A673 (cell line): ENCODE data around the gene UVRAG. TPM values are rescaled to one million over a fixed set of nuclear protein-coding genes. Genes with fewer than 3 reads are reported as not detected.
A peak's percentile ranks its signal among the peaks of the same experiment; 100 is the strongest.

Experiments used
- BruUV-seq: library from RNA; stranded (reverse); fragments of 400-500 nt; replicated peaks from 2 replicates; lab custom pipeline; 2021; lab: Mats Ljungman, UMichigan
- CTCF ChIA-PET: fragments of 300-600 bp; sonication (Branson Sonifier 250); formaldehyde crosslinking; loops from one replicate; lab custom pipeline; 2022; ENCODE audit warnings: antibody characterized with exemption; lab: Charles Lee
- POLR2A ChIA-PET: fragments of 300-600 bp; sonication (Branson Sonifier 250); formaldehyde crosslinking; loops from one replicate; lab custom pipeline; 2022; ENCODE audit warnings: antibody characterized with exemption; ENCODE audit not compliant: low non-redundant PET; lab: Charles Lee
- DNase-seq: peaks from one replicate; pipeline ENCODE4 v3.0.0-alpha.2; 2015; ENCODE audit warnings: low spot score
- H3K27ac ChIP-seq: fragments of 200-600 bp; sonication (generic); 2 replicates; pipeline ENCODE4 v1.5.1; 2016; ENCODE audit warnings: mixed run types, low read depth, mild to moderate bottlenecking, mixed read lengths, antibody characterized with exemption, low read length; ENCODE audit not compliant: poor library complexity, severe bottlenecking
- H3K27me3 ChIP-seq: fragments of 200-600 bp; sonication (generic); replicated peaks from 2 replicates; pipeline ENCODE4 v1.6.1; 2017; ENCODE audit warnings: mixed run types, low read depth, mild to moderate bottlenecking, mixed read lengths, antibody characterized with exemption, low read length; ENCODE audit not compliant: insufficient read depth, poor library complexity
- H3K36me3 ChIP-seq: fragments of 200-600 bp; sonication (generic); 2 replicates; pipeline ENCODE4 v1.6.1; 2016; ENCODE audit warnings: mixed run types, mild to moderate bottlenecking, mixed read lengths, antibody characterized with exemption, low read length; ENCODE audit not compliant: insufficient read depth, poor library complexity, severe bottlenecking
- H3K4me1 ChIP-seq: fragments of 200-600 bp; sonication (generic); 2 replicates; pipeline ENCODE4 v1.6.1; 2017; ENCODE audit warnings: mixed run types, mild to moderate bottlenecking, mixed read lengths, antibody characterized with exemption, low read length; ENCODE audit not compliant: insufficient read depth, poor library complexity, severe bottlenecking
- H3K4me3 ChIP-seq: fragments of 200-600 bp; sonication (generic); 2 replicates; pipeline ENCODE4 v1.5.1; 2016; ENCODE audit warnings: low read depth, mixed run types, mild to moderate bottlenecking, mixed read lengths, low read length; ENCODE audit not compliant: poor library complexity, severe bottlenecking
- H3K9me3 ChIP-seq: fragments of 200-600 bp; sonication (generic); 2 replicates; pipeline ENCODE4 v1.6.1; 2016; ENCODE audit warnings: mixed run types, low read depth, mild to moderate bottlenecking, mixed read lengths, antibody characterized with exemption, low read length; ENCODE audit not compliant: poor library complexity, severe bottlenecking
- CTCF ChIP-seq: fragments of 300-800, 200-600 bp; sonication (generic); conservative IDR thresholded peaks from 2 replicates; pipeline ENCODE4 v1.5.1; 2017; ENCODE audit warnings: low read depth, mild to moderate bottlenecking, antibody characterized with exemption, low read length, moderate library complexity, mixed read lengths
- EZH2 ChIP-seq: fragments of 200-600 bp; sonication (generic); IDR thresholded peaks from 2 replicates; pipeline ENCODE4 v1.6.1; 2017; ENCODE audit warnings: borderline replicate concordance, low read depth, mild to moderate bottlenecking, mixed read lengths, antibody characterized with exemption, low read length; ENCODE audit not compliant: poor library complexity, severe bottlenecking
- intact Hi-C: fragments of 100-400 bp; cut with micrococcal nuclease; formaldehyde crosslinking; loops from one replicate; pipeline ENCODE4 v1.10.0; 2022; ENCODE audit not compliant: unreplicated experiment
- total RNA-seq: library from RNA; stranded (reverse); gene quantifications from 2 replicates; pipeline ENCODE4 v1.2.3, GENCODE V29; 2021

The UVRAG gene
- total RNA-seq, 1 experiment from 2014 or later = 21.1 TPM

- Histone ChIP-seq H3K9me3 (no peaks in the 10 kb centered on the region), H3K4me3 (no peak overlapping the region), H3K27me3 (no peaks in the 10 kb centered on the region), H3K27ac (no peak overlapping the region), H3K4me1 (no peaks in the 10 kb centered on the region), H3K36me3 (no peaks in the 10 kb centered on the region)
- CTCF ChIA-PET = interaction anchor here (2.0 to 2.4 kb wide), 2 partner anchors 255 to 310 kb away, joined by 7 to 33 read pairs; partner anchors contain the start of gene WNT11
- intact Hi-C loops = loop anchor here (1.0 to 10.0 kb wide), 4 partner anchors 255 to 788 kb away; partner anchors contain the start of gene WNT11
- no TSS peak for BruUV-seq
- DNase-seq = peak; percentile 75
- TF ChIP-seq CTCF (peak; percentile 81), EZH2 (no peak)
- POLR2A ChIA-PET = no interaction called here
Measured at GRCh38 chr11:75896843-75897419, 81.9 kb downstream of the UVRAG start.

GRCh38 chr11:75898871-75899270, 83.9 kb downstream of the UVRAG start:
- no peak overlapping the region for H3K27ac ChIP-seq
- BruUV-seq = no TSS peak
- H3K27me3 ChIP-seq = no peaks in the 10 kb centered on the region
- TF ChIP-seq EZH2 (no peak), CTCF (no peak)
- ChIA-PET CTCF (interaction anchor here (1.3 kb wide), 1 partner anchor 253 kb away, joined by 4 read pairs; no protein-coding TSS in a partner anchor), POLR2A (interaction anchor here (0.6 kb wide), 1 partner anchor 173 kb away, joined by 3 read pairs; no protein-coding TSS in a partner anchor)
- H3K4me1 ChIP-seq = peaks cover 11% of the 10 kb centered on the region
- intact Hi-C loops = loop anchor here (5.0 to 10.0 kb wide), 3 partner anchors 308 to 786 kb away; partner anchors contain the start of gene WNT11
- H3K4me3 ChIP-seq = no peak overlapping the region
- no peaks in the 10 kb centered on the region for H3K36me3 ChIP-seq
- no peaks in the 10 kb centered on the region for H3K9me3 ChIP-seq
- DNase-seq = no peak

GRCh38 chr11:75899806-75900205, 84.8 kb downstream of the UVRAG start:
- Histone ChIP-seq H3K27me3 (no peaks in the 10 kb centered on the region), H3K27ac (no peak overlapping the region), H3K4me3 (no peak overlapping the region), H3K36me3 (no peaks in the 10 kb centered on the region), H3K9me3 (no peaks in the 10 kb centered on the region), H3K4me1 (peaks cover 19% of the 10 kb centered on the region)
- TF ChIP-seq CTCF = no peak
- TF ChIP-seq EZH2 = no peak
- ChIA-PET POLR2A (interaction anchor here (0.6 kb wide), 1 partner anchor 30 kb away, joined by 4 read pairs; no protein-coding TSS in a partner anchor), CTCF (no interaction called here)
- DNase-seq = no peak
- no TSS peak for BruUV-seq
- intact Hi-C loops = loop anchor here (5.0 to 10.0 kb wide), 3 partner anchors 307 to 785 kb away; partner anchors contain the start of gene WNT11
